Lower leg skin (tissue), 4 donors: ENCODE results near the gene CDC7. TPM values are rescaled to one million over a fixed set of nuclear protein-coding genes. Genes with fewer than 3 reads are reported as not detected.

ENCODE experiments used
- DNase-seq, 2 donors: peaks; one replicate each; pipeline ENCODE4 v3.0.0-alpha.2; 2019; ENCODE audit warnings: low spot score in 2 of 2
- H3K4me3 ChIP-seq: fragments of 200-600 bp; sonication (generic); 2 replicates; pipeline ENCODE4 v1.5.1; 2017; ENCODE audit warnings: mild to moderate bottlenecking, low read depth; ENCODE audit not compliant: poor library complexity, severe bottlenecking
- POLR2A ChIP-seq, 2 donors: fragments of 450-650 bp; IDR thresholded peaks; one replicate each; pipeline ENCODE4 v1.6.1; 2016 to 2017; ENCODE audit warnings: antibody characterized with exemption in 2 of 2, mild to moderate bottlenecking in 1 of 2, moderate library complexity in 1 of 2
- WGBS, 2 donors: methylation state at CpG; one replicate each; pipeline ENCODE4 v1.1.5; 2018; 5-methylcytosine and 5-hydroxymethylcytosine counted together
- intact Hi-C: fragments of 100-400 bp; cut with DNase I; formaldehyde crosslinking; loops from one replicate; pipeline ENCODE4 v1.15.0; 2023; ENCODE audit warnings: low total_unique reads
- total RNA-seq, 4 donors: library from RNA; depleted of rRNA; stranded (reverse); fragments of >200 nt; gene quantifications; one replicate each; pipeline ENCODE4 v1.1.0, GENCODE V29; 2016
- TF ChIP-seq, protein P1 (sequence below), 3 donors: fragments of 450-650 bp; IDR thresholded peaks; one replicate each; pipeline ENCODE4 v1.5.1; 2016; ENCODE audit warnings: antibody characterized with exemption in 3 of 3, mild to moderate bottlenecking in 3 of 3, moderate library complexity in 2 of 3

CDC7 gene
- total RNA-seq, 4 donors from 2014 or later, result 0.80 to 1.1 (median 1.1) TPM

DNA sequence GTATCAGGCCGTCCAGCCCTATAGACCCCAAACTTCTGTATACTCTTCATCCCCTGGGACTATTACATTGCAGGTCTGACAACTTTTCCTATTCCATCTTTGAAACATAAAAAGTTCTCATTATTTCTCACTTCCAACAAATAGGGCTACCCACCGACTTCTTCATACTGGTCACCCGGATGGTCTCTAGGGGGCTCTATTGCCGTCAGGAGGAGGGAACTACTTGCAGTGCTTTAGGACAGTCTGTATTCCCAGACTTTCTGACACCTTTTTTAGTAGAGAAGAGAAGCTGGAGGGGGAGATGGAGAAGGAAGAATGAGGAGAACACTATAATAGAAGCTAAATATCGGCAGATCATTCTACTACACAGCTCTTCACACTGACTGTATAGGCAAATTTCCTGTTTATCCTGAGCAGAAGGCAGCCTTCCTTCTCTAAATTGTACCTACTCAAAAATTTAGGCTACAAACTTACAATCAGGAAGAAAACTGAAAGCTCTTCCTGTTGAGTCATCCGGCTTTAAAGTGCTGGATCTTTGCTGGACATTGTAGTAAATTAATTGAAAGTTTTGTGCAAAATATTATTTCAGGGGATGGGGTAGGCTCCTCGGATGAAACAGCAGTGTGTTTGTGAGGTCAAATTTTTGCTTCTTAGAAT lies 54.6 kb downstream of the CDC7 start:
- intact Hi-C loops, result no loop called here
- TF ChIP-seq, protein P1, sequence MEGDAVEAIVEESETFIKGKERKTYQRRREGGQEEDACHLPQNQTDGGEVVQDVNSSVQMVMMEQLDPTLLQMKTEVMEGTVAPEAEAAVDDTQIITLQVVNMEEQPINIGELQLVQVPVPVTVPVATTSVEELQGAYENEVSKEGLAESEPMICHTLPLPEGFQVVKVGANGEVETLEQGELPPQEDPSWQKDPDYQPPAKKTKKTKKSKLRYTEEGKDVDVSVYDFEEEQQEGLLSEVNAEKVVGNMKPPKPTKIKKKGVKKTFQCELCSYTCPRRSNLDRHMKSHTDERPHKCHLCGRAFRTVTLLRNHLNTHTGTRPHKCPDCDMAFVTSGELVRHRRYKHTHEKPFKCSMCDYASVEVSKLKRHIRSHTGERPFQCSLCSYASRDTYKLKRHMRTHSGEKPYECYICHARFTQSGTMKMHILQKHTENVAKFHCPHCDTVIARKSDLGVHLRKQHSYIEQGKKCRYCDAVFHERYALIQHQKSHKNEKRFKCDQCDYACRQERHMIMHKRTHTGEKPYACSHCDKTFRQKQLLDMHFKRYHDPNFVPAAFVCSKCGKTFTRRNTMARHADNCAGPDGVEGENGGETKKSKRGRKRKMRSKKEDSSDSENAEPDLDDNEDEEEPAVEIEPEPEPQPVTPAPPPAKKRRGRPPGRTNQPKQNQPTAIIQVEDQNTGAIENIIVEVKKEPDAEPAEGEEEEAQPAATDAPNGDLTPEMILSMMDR (IDR thresholded peaks at IDR 0.05), result no peak
- no peak for TF ChIP-seq POLR2A (IDR thresholded peaks at IDR 0.05)
- WGBS, 2 donors, result 61 to 75% methylated on average over 7 of the region's 7 CpGs

DNA sequence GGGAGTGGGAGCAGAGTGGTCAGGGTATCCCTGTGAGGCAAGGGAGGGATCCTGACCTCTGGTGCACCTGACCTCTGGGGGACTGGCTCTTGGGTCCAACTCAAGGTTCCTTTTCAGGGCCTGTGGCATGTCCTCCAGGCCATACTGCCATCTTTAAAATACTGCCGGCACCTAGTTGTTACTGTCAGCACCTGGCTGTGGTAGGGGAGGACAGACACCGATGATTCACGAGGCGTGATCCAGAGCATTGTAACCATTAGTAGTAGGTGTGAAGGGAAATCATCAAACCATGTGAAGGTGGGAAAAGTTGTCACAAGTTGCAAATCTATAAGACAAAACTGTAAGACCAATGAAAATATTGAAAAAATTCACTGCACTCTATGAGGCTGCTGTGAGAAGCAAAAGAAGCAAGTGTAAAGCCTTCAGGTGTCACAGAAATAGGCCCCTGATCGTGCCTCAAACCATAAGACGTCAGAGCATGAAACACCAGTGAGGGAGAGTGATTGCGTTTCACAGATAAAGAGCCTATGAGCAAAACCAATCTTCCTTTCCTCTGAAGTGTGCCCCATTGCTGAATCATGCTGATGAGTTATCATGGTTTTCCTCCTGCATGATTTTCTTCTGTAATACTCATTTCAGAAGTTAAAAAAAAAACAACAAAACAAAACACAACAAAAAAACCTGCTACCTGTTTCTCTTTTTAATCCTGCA lies 55.3 kb downstream of the CDC7 start:
- no peak for DNase-seq
- intact Hi-C loops, result no loop called here
- 71 to 85% methylated on average over 7 of the region's 7 CpGs for WGBS, 2 donors
- H3K4me3 ChIP-seq, result no peak overlapping the region
- TF ChIP-seq POLR2A (IDR thresholded peaks at IDR 0.05), result no peak
- TF ChIP-seq, protein P1 (IDR thresholded peaks at IDR 0.05), result no peak

More for the DNA sequence above, 54.6 kb downstream of the CDC7 start:
- DNase-seq, result no peak
- no peak overlapping the region for H3K4me3 ChIP-seq

DNA sequence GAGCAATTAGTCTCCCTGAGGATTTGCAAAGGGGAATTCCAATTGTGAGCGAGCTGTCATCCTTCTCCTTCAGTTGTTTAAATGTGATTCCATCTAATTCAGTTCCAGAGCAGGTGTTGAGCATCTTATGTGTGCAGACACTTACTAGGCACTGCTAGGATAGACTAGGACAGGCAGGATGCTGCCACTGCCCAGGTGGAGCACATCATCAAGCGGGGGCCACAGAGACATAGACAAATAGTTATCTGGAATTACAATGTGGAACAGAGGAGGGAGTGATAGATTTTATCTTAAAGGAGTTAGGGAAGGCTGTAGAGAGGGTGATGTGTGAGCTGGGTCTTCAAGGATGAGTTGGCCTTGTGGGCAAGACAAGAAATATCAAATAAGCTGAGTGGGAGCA lies 55.9 kb downstream of the CDC7 start:
- intact Hi-C loops, result no loop called here
- TF ChIP-seq, protein P1 (IDR thresholded peaks at IDR 0.05), result no peak
- TF ChIP-seq POLR2A (IDR thresholded peaks at IDR 0.05), result no peak
- no peak overlapping the region for H3K4me3 ChIP-seq
- 86 to 89% methylated on average over 2 of the region's 2 CpGs for WGBS, 2 donors
- DNase-seq, result no peak

DNA sequence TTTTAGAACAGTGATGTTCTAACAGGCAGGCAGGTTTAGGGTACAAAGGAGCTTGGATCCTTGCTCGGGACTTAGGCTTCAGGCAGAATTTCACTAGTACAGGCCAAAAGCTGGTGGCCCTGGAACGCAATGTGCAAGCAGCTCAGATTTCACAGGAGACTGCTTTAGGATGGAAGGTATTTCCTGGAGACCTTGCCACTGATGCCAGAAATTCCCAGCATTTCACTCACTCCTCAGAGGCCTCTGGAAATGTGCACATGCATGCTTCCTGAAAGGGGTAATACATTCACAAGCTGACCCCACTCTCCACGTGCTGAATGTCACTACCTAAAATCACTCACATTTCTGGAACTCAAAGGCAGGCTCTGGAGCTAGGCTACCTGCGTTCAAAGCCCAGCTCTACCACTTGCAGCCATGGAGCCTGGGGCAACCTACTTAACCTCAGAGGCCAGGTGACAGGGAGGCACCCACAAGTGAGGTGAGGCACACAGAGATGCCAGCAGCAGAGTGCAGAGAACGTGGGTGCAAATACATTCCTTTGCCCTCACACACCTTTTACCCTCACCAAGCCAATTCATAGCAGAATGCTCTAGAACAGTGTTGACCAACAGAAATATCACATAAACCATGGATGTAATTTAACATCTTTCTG lies 56.5 kb downstream of the CDC7 start:
- intact Hi-C loops, result no loop called here
- no peak for DNase-seq
- 53 to 58% methylated on average over 5 of the region's 5 CpGs for WGBS, 2 donors
- no peak overlapping the region for H3K4me3 ChIP-seq
- no peak for TF ChIP-seq POLR2A (IDR thresholded peaks at IDR 0.05)
- TF ChIP-seq, protein P1 (IDR thresholded peaks at IDR 0.05), result no peak

DNA sequence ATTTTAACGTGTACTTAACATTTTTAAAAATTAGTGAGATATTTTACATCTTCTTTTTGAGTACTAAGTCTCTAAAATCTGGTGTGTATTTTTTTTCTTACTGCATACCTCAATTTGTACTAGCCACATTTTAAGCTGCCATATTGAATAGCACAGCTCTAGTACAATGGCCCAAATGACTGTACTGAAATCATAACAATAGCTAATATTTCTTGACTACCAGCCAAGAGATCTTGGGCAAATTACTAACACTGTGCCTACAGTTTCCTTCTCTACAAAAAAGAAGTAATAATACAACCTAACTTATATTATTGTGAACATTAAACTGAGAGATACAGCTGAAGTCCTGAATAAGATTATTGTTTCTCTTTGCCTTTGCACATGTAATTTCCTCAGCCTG lies 57.2 kb downstream of the CDC7 start:
- H3K4me3 ChIP-seq, result no peak overlapping the region
- TF ChIP-seq, protein P1 (IDR thresholded peaks at IDR 0.05), result no peak
- TF ChIP-seq POLR2A (IDR thresholded peaks at IDR 0.05), result no peak
- DNase-seq, result no peak
- 0% methylated on average over 1 of the region's 1 CpG for WGBS, 2 donors
- intact Hi-C loops, result no loop called here
